Measurements from ENCODE around the gene PXDC1. TPM values are rescaled to one million over a fixed set of nuclear protein-coding genes. Genes with fewer than 3 reads are reported as not detected.
"Not testable (repeated sequence)": the region's sequence is repeated elsewhere in the genome, so short reads cannot be mapped to it uniquely, and the experiment has no call there.

The PXDC1 gene
- total and polyA plus RNA-seq, 5 donors: 18.9 to 43.9 (median 23.7) TPM

- ATAC-seq; H3K4me3 ChIP-seq (ENCODE audit: low read length); H3K27me3 ChIP-seq (ENCODE audit: control insufficient read depth, insufficient read depth); H3K9me3 ChIP-seq (ENCODE audit: control insufficient read depth, low read length); H3K27ac ChIP-seq (ENCODE audit: low read length); H3K4me1 ChIP-seq (ENCODE audit: control insufficient read depth, insufficient read depth, low read length); intact Hi-C loops (cut with DNase I); DNase-seq: not testable (repeated sequence)
- 98% methylated on average over 24 of the region's 24 CpGs for WGBS
Measured at GRCh38 chr6:3720770-3721169, 30.7 kb downstream of the PXDC1 start.

- H3K9me3 ChIP-seq (ENCODE audit: control insufficient read depth, low read length): peaks cover under 1% of the 10 kb centered on the region
- ATAC-seq (no peak), DNase-seq (no peak)
- no peak overlapping the region for H3K27ac ChIP-seq (ENCODE audit: low read length)
- intact Hi-C loops (cut with DNase I): no loop called here
- no peak overlapping the region for H3K4me3 ChIP-seq (ENCODE audit: low read length)
- peaks cover 4% of the 10 kb centered on the region for H3K4me1 ChIP-seq (ENCODE audit: control insufficient read depth, insufficient read depth, low read length)
- 80% methylated on average over 22 of the region's 22 CpGs for WGBS
- H3K27me3 ChIP-seq (ENCODE audit: control insufficient read depth, insufficient read depth): no peaks in the 10 kb centered on the region
Measured at GRCh38 chr6:3719462-3720308, 31.8 kb downstream of the PXDC1 start.

DNA sequence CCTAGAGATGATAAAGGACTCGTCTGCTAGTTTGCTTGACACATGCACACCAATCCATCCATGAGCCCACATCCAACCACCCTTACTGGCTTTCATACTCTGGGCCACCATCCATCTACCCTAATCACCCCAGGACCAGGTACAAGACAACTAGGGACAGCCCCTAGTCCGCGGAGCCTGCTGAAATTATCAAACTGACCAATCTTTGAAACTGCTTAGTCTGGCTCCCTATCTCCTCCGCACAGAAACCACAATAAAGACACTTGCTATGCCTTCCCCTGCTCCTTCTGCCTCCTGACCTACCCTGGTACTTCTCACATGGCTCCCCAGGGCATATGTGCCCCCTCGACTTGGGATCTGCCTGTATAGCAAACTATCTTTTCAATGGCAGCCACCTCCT is 33.1 kb downstream of the PXDC1 start:
- H3K27me3 ChIP-seq (ENCODE audit: control insufficient read depth, insufficient read depth): no peaks in the 10 kb centered on the region
- no peak for DNase-seq
- no peak for ATAC-seq
- 89% methylated on average over 5 of the region's 5 CpGs for WGBS
- H3K27ac ChIP-seq (ENCODE audit: low read length): no peak overlapping the region
- H3K4me3 ChIP-seq (ENCODE audit: low read length): no peak overlapping the region
- intact Hi-C loops (cut with DNase I): no loop called here
- peaks cover 3% of the 10 kb centered on the region for H3K4me1 ChIP-seq (ENCODE audit: control insufficient read depth, insufficient read depth, low read length)
- H3K9me3 ChIP-seq (ENCODE audit: control insufficient read depth, low read length): peaks cover 2% of the 10 kb centered on the region

- ATAC-seq (no peak), DNase-seq (no peak)
- intact Hi-C loops (cut with DNase I): no loop called here
- Histone ChIP-seq H3K4me1 (ENCODE audit: control insufficient read depth, insufficient read depth, low read length) (no peaks in the 10 kb centered on the region), H3K27ac (ENCODE audit: low read length) (no peak overlapping the region), H3K9me3 (ENCODE audit: control insufficient read depth, low read length) (peaks cover 2% of the 10 kb centered on the region), H3K27me3 (ENCODE audit: control insufficient read depth, insufficient read depth) (no peaks in the 10 kb centered on the region), H3K4me3 (ENCODE audit: low read length) (no peak overlapping the region)
- WGBS: 0% methylated on average over 1 of the region's 1 CpG
Measured at GRCh38 chr6:3715285-3715684, 36.2 kb downstream of the PXDC1 start.

DNA sequence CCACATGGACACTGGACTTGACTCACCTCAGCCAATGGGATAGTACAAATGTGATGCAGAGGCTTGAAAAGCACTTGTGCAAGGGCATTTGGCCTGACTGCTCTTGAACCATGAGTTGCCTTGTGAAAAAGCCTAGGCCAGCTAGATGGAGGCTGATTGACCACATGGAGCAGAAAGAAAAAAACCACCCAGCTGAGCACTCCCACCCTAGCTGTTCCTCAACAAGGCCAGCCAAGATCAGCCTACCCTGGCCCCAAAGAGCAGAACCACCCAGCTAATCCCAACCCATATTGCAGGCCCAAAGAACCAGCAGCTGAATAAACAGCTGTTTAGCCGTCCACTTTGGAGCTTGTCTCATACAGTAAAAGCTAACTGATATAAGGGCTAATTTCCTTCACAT is 36.7 kb downstream of the PXDC1 start:
- Histone ChIP-seq H3K4me1 (ENCODE audit: control insufficient read depth, insufficient read depth, low read length) (no peaks in the 10 kb centered on the region), H3K27me3 (ENCODE audit: control insufficient read depth, insufficient read depth) (no peaks in the 10 kb centered on the region), H3K9me3 (ENCODE audit: control insufficient read depth, low read length) (peaks cover 2% of the 10 kb centered on the region), H3K27ac (ENCODE audit: low read length) (no peak overlapping the region), H3K4me3 (ENCODE audit: low read length) (no peak overlapping the region)
- 95% methylated on average over 1 of the region's 1 CpG for WGBS
- ATAC-seq (no peak), DNase-seq (no peak)
- intact Hi-C loops (cut with DNase I): no loop called here

GRCh38 chr6:3714111-3714510 is 37.4 kb downstream of the PXDC1 start:
- Histone ChIP-seq H3K27ac (ENCODE audit: low read length) (no peak overlapping the region), H3K4me1 (ENCODE audit: control insufficient read depth, insufficient read depth, low read length) (no peaks in the 10 kb centered on the region), H3K27me3 (ENCODE audit: control insufficient read depth, insufficient read depth) (no peaks in the 10 kb centered on the region), H3K9me3 (ENCODE audit: control insufficient read depth, low read length) (peaks cover 2% of the 10 kb centered on the region), H3K4me3 (ENCODE audit: low read length) (no peak overlapping the region)
- DNase-seq: no peak
- WGBS: 94% methylated on average over 4 of the region's 4 CpGs
- ATAC-seq: no peak
- intact Hi-C loops (cut with DNase I): no loop called here

- no peaks in the 10 kb centered on the region for H3K27me3 ChIP-seq (ENCODE audit: control insufficient read depth, insufficient read depth)
- DNase-seq (no peak), ATAC-seq (no peak)
- H3K4me1 ChIP-seq (ENCODE audit: control insufficient read depth, insufficient read depth, low read length): no peaks in the 10 kb centered on the region
- no peak overlapping the region for H3K4me3 ChIP-seq (ENCODE audit: low read length)
- WGBS: 75% methylated on average over 9 of the region's 9 CpGs
- intact Hi-C loops (cut with DNase I): no loop called here
- peaks cover 2% of the 10 kb centered on the region for H3K9me3 ChIP-seq (ENCODE audit: control insufficient read depth, low read length)
- no peak overlapping the region for H3K27ac ChIP-seq (ENCODE audit: low read length)
Measured at GRCh38 chr6:3712827-3713665, 38.5 kb downstream of the PXDC1 start.

- Histone ChIP-seq H3K9me3 (ENCODE audit: control insufficient read depth, low read length) (peaks cover 2% of the 10 kb centered on the region), H3K4me1 (ENCODE audit: control insufficient read depth, insufficient read depth, low read length) (no peaks in the 10 kb centered on the region), H3K4me3 (ENCODE audit: low read length) (no peak overlapping the region), H3K27ac (ENCODE audit: low read length) (no peak overlapping the region), H3K27me3 (ENCODE audit: control insufficient read depth, insufficient read depth) (no peaks in the 10 kb centered on the region)
- 84% methylated on average over 6 of the region's 6 CpGs for WGBS
- ATAC-seq (no peak), DNase-seq (no peak)
- intact Hi-C loops (cut with DNase I): no loop called here
Measured at GRCh38 chr6:3711776-3712175, 39.7 kb downstream of the PXDC1 start.

GRCh38 chr6:3710403-3710802 is 41.1 kb downstream of the PXDC1 start:
- ATAC-seq (no peak), DNase-seq (no peak)
- Histone ChIP-seq H3K27me3 (ENCODE audit: control insufficient read depth, insufficient read depth) (no peaks in the 10 kb centered on the region), H3K27ac (ENCODE audit: low read length) (no peak overlapping the region), H3K9me3 (ENCODE audit: control insufficient read depth, low read length) (peaks cover 2% of the 10 kb centered on the region), H3K4me1 (ENCODE audit: control insufficient read depth, insufficient read depth, low read length) (no peaks in the 10 kb centered on the region), H3K4me3 (ENCODE audit: low read length) (no peak overlapping the region)
- intact Hi-C loops (cut with DNase I): no loop called here
- WGBS: 87% methylated on average over 7 of the region's 7 CpGs

- ATAC-seq (no peak), DNase-seq (no peak)
- Histone ChIP-seq H3K27ac (ENCODE audit: low read length) (no peak overlapping the region), H3K27me3 (ENCODE audit: control insufficient read depth, insufficient read depth) (no peaks in the 10 kb centered on the region), H3K4me1 (ENCODE audit: control insufficient read depth, insufficient read depth, low read length) (no peaks in the 10 kb centered on the region), H3K9me3 (ENCODE audit: control insufficient read depth, low read length) (no peaks in the 10 kb centered on the region), H3K4me3 (ENCODE audit: low read length) (no peak overlapping the region)
- intact Hi-C loops (cut with DNase I): no loop called here
- 81% methylated on average over 4 of the region's 4 CpGs for WGBS
Measured at GRCh38 chr6:3708540-3708939, 43.0 kb downstream of the PXDC1 start.

DNA sequence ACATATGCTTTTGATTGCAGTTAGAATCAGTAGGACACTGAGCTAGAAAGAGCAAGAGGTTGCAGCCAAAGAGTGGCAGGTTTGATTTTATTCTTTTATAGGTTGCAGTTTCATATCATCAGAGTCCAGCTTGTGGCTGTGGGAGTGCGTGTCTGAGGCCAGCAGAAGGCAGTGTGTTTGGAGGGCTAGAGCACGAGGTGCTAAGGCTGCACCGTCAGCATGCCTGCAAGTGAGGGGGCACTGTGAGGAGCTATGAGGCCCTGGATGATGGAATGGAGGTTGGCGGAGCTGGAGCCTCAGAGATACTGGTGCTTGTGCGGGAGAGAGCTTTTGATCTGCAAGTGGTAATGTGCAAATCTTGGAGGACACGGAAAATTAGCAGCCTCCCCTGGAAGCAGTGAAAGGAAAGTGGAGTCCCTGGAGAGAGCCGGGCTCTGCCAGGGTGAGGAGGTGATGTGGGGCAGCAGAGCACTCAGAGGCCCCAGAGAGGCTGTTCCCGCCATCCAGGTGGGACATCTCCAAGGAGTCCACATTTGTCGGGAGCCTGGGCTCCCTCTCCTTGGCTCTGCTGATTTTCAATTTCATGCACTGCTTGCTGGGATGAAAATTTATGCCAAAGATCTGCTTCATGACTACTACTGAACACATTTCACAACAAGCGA is 43.6 kb downstream of the PXDC1 start:
- DNase-seq: no peak
- H3K4me1 ChIP-seq (ENCODE audit: control insufficient read depth, insufficient read depth, low read length): no peaks in the 10 kb centered on the region
- intact Hi-C loops (cut with DNase I): no loop called here
- no peaks in the 10 kb centered on the region for H3K9me3 ChIP-seq (ENCODE audit: control insufficient read depth, low read length)
- H3K27ac ChIP-seq (ENCODE audit: low read length): no peak overlapping the region
- H3K27me3 ChIP-seq (ENCODE audit: control insufficient read depth, insufficient read depth): no peaks in the 10 kb centered on the region
- WGBS: 76% methylated on average over 10 of the region's 10 CpGs
- no peak overlapping the region for H3K4me3 ChIP-seq (ENCODE audit: low read length)
- no peak for ATAC-seq
